Liver (tissue), 3 donors: ENCODE measurements around the gene VEGFA.

Experiments
- CTCF ChIP-seq: fragments of 150-350 bp; IDR thresholded peaks from 2 replicates; pipeline ENCODE4 v1.5.1; 2017; ENCODE audit warnings: improper control_type of control experiment, low read depth, low read length; ENCODE audit not compliant: missing input control
- EGR1 ChIP-seq, 2 donors: IDR thresholded peaks; 2 replicates each; pipeline ENCODE4 v1.6.1; 2016 to 2018; ENCODE audit warnings: antibody characterized with exemption in 2 of 2, low read depth in 2 of 2
- GABPA ChIP-seq, 2 donors: IDR thresholded peaks in 1 of 2; conservative IDR thresholded peaks in 1 of 2; 2 replicates each; pipeline ENCODE4 v1.6.1; 2016; ENCODE audit warnings: antibody characterized with exemption in 2 of 2, mild to moderate bottlenecking in 1 of 2, moderate library complexity in 1 of 2
- MAX ChIP-seq: IDR thresholded peaks from 2 replicates; pipeline ENCODE4 v1.6.1; 2016; ENCODE audit warnings: antibody characterized with exemption
- REST ChIP-seq: IDR thresholded peaks from 2 replicates; pipeline ENCODE4 v1.6.1; 2016; ENCODE audit warnings: antibody characterized with exemption, mild to moderate bottlenecking
- RXRA ChIP-seq, 2 donors: IDR thresholded peaks; 2 replicates each; pipeline ENCODE4 v1.6.1; 2017 to 2018; ENCODE audit warnings: antibody characterized with exemption in 2 of 2, mild to moderate bottlenecking in 1 of 2
- SP1 ChIP-seq: IDR thresholded peaks from 2 replicates; pipeline ENCODE4 v1.6.1; 2018; ENCODE audit warnings: antibody characterized with exemption, mild to moderate bottlenecking
- TAF1 ChIP-seq: conservative IDR thresholded peaks from 2 replicates; pipeline ENCODE4 v1.6.1; 2016; ENCODE audit warnings: antibody characterized with exemption, mild to moderate bottlenecking
- YY1 ChIP-seq: IDR thresholded peaks from 2 replicates; pipeline ENCODE4 v1.6.1; 2016; ENCODE audit warnings: antibody characterized with exemption, mild to moderate bottlenecking
- ZBTB33 ChIP-seq: IDR thresholded peaks from 2 replicates; pipeline ENCODE4 v1.6.1; 2016; ENCODE audit warnings: antibody characterized with exemption
- donor health status: healthy.
- donor health status: healthy.

GRCh38 chr6:43782764-43783513, 12.9 kb downstream of the VEGFA start:
- TF ChIP-seq TAF1 (no peak), CTCF (no peak), RXRA (IDR thresholded peaks at IDR 0.05) (no peak), MAX (no peak), GABPA (IDR thresholded peaks at IDR 0.05 in 1 of 2, conservative IDR thresholded peaks at IDR 0.05 in 1 of 2) (no peak), YY1 (no peak), ZBTB33 (no peak), EGR1 (IDR thresholded peaks at IDR 0.05; ENCODE audit: low read depth in 2 of 2) (no peak), REST (no peak), SP1 (no peak)
